Stimulated activated CD4-positive, alpha-beta T cell treated with anti-CD3 and anti-CD28 coated beads, Interleukin-1b, Interleukin-23, amount 100 ng/mL, for 48 hours (primary cell): Measurements from ENCODE around the gene DDX10.

Experiments used
- DNase-seq: peaks from one replicate; pipeline ENCODE4 v3.0.0-alpha.2; 2020

Gene DDX10

GRCh38 chr11:108914211-108914610 is 249.3 kb downstream of the DDX10 start:
- DNase-seq = no peak

GRCh38 chr11:108914981-108915380 is 250.1 kb downstream of the DDX10 start:
- no peak for DNase-seq

DNA sequence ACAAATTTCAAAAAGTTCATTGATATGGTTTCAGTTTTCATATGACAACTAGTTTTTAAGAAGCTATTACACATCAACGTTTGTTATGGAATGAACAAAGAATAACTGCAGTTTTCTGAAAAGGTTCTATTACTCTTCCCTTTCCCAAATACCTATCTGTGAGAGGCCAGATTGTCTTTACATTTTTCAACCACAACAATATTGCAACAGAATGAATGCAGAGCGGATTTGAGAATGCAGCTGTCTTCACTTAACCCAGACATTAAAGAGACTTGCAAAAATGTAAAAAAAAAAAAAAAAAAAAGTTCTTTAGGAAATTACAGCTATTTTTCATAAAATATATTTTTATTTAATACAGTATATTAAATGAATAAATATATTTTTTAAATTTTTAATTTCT is 250.8 kb downstream of the DDX10 start:
- no peak for DNase-seq

- DNase-seq = no peak
Observed at GRCh38 chr11:108916290-108916689, 251.4 kb downstream of the DDX10 start.

- no peak for DNase-seq
Observed at GRCh38 chr11:108916935-108917334, 252.1 kb downstream of the DDX10 start.

- DNase-seq = no peak
Observed at GRCh38 chr11:108921211-108921610, 256.3 kb downstream of the DDX10 start.

DNA sequence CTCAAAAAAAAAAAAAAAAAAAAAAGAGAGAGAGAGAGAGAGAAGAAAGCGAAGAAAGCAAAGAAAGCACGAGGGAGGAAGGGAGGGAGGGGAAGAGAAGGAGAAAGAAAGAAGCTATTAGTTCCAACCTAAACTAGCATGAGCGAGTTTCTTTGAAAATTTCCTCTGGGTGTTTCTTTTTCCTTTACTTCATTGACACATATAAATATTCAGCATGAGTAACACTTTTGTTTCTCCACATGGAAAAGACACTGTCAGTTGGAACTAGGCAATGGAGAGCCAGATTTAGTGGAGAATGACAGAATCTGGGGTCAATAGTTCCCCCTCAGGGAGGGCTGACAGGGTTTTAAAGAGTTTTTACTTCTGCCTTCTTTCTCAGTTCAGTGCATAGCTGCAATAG is 257.4 kb downstream of the DDX10 start:
- no peak for DNase-seq

GRCh38 chr11:108923413-108923812 is 258.5 kb downstream of the DDX10 start:
- no peak for DNase-seq

- no peak for DNase-seq
Observed at GRCh38 chr11:108926171-108926840, 261.4 kb downstream of the DDX10 start.

GRCh38 chr11:108926841-108927577 is 262.1 kb downstream of the DDX10 start:
- no peak for DNase-seq

GRCh38 chr11:108927791-108928545 is 263.1 kb downstream of the DDX10 start:
- DNase-seq = no peak

DNA sequence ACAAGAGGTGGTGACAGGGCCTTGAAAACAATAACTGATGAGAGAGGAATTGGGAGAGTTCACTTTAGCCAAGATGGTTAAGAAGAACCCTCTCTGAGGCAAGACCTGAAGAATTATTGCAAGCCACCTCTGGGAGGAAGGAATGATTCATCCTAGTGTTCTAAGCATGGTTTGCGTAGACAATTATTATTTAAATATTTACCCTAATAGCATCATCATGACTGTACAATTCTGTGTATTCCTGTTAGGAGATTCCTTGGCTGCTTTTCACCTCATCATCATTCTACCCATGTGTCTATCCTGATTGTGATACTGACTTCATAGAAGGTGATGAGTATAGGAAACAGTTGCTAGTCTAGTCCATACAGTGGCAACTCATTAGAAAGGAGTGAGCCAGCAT is 264.4 kb downstream of the DDX10 start:
- DNase-seq = no peak

GRCh38 chr11:108931168-108931567 is 266.3 kb downstream of the DDX10 start:
- no peak for DNase-seq

DNA sequence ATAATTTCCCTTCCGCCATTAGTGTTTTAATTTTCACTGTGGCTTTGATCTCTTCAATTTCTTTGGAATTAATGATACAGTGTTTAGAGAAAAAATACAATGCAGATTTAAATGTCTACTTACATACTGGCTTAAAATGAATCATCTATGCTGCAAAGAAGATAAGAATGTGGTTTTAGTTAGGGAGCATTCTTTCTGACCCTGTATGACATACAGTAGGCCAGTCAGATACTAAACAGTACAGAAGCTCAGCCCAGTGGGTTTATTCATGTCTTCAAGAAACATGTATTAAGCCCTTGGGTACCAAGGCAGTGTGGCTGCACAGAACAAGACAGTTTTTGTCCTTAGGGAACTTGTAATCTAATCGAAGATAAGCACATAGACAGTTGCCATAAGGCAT is 268.8 kb downstream of the DDX10 start:
- no peak for DNase-seq

DNA sequence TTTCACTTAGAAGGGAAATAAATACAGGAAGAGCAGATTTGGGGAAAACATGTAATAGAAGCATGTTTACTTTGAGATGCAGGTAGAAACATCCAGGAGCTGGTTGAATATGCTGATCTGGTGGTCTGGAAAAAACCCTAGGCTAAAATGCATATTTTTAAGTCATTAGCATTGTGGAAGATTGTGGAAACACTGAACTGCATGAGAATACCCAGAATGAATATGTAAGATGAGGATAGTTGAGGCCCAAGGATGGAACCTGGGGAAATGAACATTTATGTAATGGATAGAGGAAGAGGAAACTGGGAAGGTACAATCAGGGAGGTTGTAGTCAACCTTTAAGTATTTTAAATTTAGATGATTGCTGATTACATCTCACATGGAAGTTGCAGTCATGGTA is 269.4 kb downstream of the DDX10 start:
- no peak for DNase-seq

DNA sequence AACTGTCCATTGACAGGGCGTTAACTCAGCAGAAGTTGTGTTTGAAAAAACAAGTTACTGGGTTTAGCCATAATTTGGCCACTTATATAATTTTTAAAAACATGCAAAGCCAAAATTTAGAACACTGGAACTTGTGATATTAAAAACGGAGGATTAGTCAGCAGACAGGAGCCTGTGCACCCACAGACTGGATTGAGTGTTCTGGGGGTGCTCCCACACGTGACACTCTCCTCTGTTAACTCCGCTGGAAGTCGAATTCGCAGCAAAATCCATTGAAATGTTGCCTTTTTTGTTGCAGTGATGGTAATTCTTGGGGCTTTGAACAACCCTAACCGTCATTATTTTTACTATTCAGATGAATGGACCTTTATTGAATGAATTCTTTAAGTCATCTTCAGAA is 269.8 kb downstream of the DDX10 start:
- DNase-seq = no peak

- no peak for DNase-seq
Observed at GRCh38 chr11:108937746-108938145, 272.9 kb downstream of the DDX10 start.

GRCh38 chr11:108938604-108939003 is 273.7 kb downstream of the DDX10 start:
- no peak for DNase-seq

DNA sequence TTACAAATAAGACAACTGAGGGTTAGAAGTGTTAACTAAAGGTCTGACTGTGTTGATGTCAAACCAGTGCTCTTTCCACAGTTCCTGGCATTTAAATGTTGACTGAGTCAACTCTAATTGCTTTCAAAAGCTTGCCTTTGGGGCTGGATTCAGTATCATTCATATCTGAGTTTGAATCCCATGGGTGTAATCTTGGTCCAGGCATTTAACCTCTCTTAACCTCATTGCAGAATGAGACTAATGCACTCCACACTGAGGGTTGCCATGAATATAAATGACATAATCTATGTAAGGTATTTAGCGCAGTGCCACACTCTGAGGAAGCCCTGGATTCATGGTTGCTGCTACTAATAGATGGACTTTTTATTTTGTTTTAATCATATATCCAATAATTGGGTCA is 274.3 kb downstream of the DDX10 start:
- no peak for DNase-seq

- DNase-seq = no peak
Observed at GRCh38 chr11:108943853-108944252, 279.0 kb downstream of the DDX10 start.

DNA sequence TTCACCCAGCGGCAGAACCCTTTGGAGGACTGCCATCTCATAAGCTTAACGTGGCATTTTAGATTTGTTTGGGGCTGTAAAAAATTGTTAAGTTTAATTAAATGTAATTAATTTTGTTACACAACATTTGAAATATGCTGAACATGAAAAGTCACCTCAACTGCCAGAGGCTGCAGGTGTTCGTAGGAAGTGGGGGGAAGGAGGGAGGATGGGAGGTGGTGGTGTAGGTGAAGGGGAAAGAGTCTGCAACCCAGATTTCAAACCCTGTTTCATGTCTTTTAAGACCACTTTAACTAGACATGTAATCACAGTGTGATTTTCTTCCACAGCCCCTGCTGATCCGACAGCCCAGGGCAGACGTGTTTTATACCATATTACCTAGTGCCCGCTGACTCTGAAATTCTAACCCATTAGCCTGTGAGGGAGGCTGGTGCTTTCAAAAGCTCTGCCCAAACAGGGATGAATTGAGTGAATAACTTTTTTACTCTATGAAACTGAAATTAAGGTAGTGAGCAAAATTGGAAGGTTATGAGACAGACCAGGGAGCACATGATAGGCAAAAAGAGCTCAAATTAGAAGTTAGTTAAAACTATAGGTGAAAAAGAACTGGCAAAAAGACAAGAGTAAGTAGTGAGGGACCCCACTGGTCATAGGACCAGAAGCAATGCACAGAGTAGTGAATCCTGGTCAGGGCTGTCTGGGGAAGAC is 279.8 kb downstream of the DDX10 start:
- DNase-seq = no peak

DNA sequence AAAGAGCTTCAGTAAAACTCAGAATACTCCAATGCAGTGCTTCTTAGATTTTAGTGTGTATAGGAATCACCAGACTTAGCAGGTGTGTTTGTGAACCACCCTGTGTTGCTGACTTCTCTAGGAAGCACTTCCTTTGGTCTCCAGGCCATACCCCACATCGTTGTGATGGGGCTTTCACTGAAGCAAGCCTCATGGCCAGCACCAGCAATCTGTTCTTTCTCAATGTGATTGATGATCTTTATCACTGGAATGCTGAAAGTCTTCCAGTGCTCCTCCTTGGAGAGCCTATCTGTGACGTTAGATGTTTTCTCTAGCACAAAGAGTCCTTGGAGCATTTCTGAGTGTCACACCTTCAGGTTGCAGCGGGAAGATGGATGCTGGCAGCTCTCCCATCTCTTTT is 280.5 kb downstream of the DDX10 start:
- no peak for DNase-seq
